IMR-90 (cell line): ENCODE measurements around the gene TMPRSS5. TPM values are rescaled to one million over a fixed set of nuclear protein-coding genes. Genes with fewer than 3 reads are reported as not detected.

Source experiments
- ATAC-seq: fragments of 200-7000 bp; cut with Tn5 transposase; 2 replicates; pipeline ENCODE4 v1.9.1; 2020; ENCODE audit warnings: low read depth, mild to moderate bottlenecking, moderate library complexity
- BruUV-seq: library from RNA; stranded (reverse); fragments of 400-500 nt; replicated peaks from 2 replicates; lab custom pipeline; 2021; lab: Mats Ljungman, UMichigan
- CTCF ChIA-PET: fragments of 300-600 bp; formaldehyde crosslinking; extraction: SDS; loops from one replicate; lab custom pipeline; 2021; ENCODE audit warnings: antibody characterized with exemption; lab: Yijun Ruan, JAX
- POLR2A ChIA-PET: fragments of 300-600 bp; sonication (Branson Sonifier 250); formaldehyde crosslinking; loops from one replicate; lab custom pipeline; 2022; ENCODE audit warnings: antibody characterized with exemption; ENCODE audit not compliant: unreplicated experiment; lab: Charles Lee
- DNase-seq: peaks from one replicate; pipeline ENCODE4 v3.0.0; 2013
- H2AFZ ChIP-seq: replicated peaks from 2 replicates; pipeline ENCODE3; 2013; ENCODE audit warnings: low read length, mild to moderate bottlenecking; ENCODE audit not compliant: poor library complexity
- H2AK5ac ChIP-seq: 2 replicates; pipeline ENCODE4 v1.6.1; 2013; ENCODE audit warnings: low read depth, low read length, inconsistent platforms
- H2AK9ac ChIP-seq: replicated peaks from 2 replicates; pipeline ENCODE3; 2013; ENCODE audit warnings: mild to moderate bottlenecking, low read depth, low read length, moderate library complexity; ENCODE audit not compliant: poor library complexity
- H2BK120ac ChIP-seq: 2 replicates; pipeline ENCODE4 v1.6.1; 2013; ENCODE audit warnings: low read depth, low read length, inconsistent platforms
- H2BK15ac ChIP-seq: 3 replicates; pipeline ENCODE4 v1.6.1; 2013; ENCODE audit warnings: low read depth, low read length, inconsistent platforms
- H2BK20ac ChIP-seq: 2 replicates; pipeline ENCODE4 v1.6.1; 2013; ENCODE audit warnings: low read depth, mild to moderate bottlenecking, inconsistent platforms, low read length, moderate library complexity
- H2BK5ac ChIP-seq: 2 replicates; pipeline ENCODE4 v1.6.1; 2013; ENCODE audit warnings: mild to moderate bottlenecking, low read depth, low read length, inconsistent platforms; ENCODE audit not compliant: poor library complexity, severe bottlenecking
- H3K14ac ChIP-seq: replicated peaks from 2 replicates; pipeline ENCODE4 v1.6.1; 2013; ENCODE audit warnings: low read depth, low read length, inconsistent platforms
- H3K18ac ChIP-seq: 2 replicates; pipeline ENCODE4 v1.6.1; 2013; ENCODE audit warnings: low read depth, low read length, control low read depth
- H3K23ac ChIP-seq: 2 replicates; pipeline ENCODE4 v1.6.1; 2013; ENCODE audit warnings: low read depth, low read length, inconsistent platforms
- H3K27ac ChIP-seq: 2 replicates; pipeline ENCODE4 v1.5.1; 2013; ENCODE audit warnings: mild to moderate bottlenecking, control low read depth, low read length; ENCODE audit not compliant: insufficient read depth
- H3K27me3 ChIP-seq: 2 replicates; pipeline ENCODE4 v1.6.1; 2013; ENCODE audit warnings: low read length; ENCODE audit not compliant: control insufficient read depth, insufficient read depth
- H3K36me3 ChIP-seq: 2 replicates; pipeline ENCODE4 v1.6.1; 2013; ENCODE audit warnings: low read length, mixed read lengths; ENCODE audit not compliant: control insufficient read depth, insufficient read depth
- H3K4ac ChIP-seq: 2 replicates; pipeline ENCODE4 v1.6.1; 2013; ENCODE audit warnings: low read depth, low read length, inconsistent platforms
- H3K4me1 ChIP-seq: 2 replicates; pipeline ENCODE4 v1.6.1; 2013; ENCODE audit warnings: low read length, mixed read lengths; ENCODE audit not compliant: control insufficient read depth, insufficient read depth
- H3K4me2 ChIP-seq: 2 replicates; pipeline ENCODE4 v1.6.1; 2013; ENCODE audit warnings: low read depth, mild to moderate bottlenecking, control low read depth, low read length, moderate library complexity
- H3K4me3 ChIP-seq: 2 replicates; pipeline ENCODE4 v1.5.1; 2013; ENCODE audit warnings: low read depth, mild to moderate bottlenecking, control low read depth, low read length, moderate library complexity; ENCODE audit not compliant: insufficient read depth
- H3K56ac ChIP-seq: 2 replicates; pipeline ENCODE4 v1.6.1; 2013; ENCODE audit warnings: low read length, inconsistent platforms; ENCODE audit not compliant: insufficient read depth; ENCODE audit errors: extremely low read depth
- H3K79me1 ChIP-seq, 2 experiments: 2 replicates each; pipeline ENCODE4 v1.6.1; 2013; ENCODE audit warnings: low read length in 2 of 2, inconsistent platforms in 1 of 2, low read depth in 1 of 2
- H3K9ac ChIP-seq: 2 replicates; pipeline ENCODE4 v1.6.1; 2013; ENCODE audit warnings: low read depth, low read length, control low read depth
- H3K9me1 ChIP-seq: 2 replicates; pipeline ENCODE4 v1.6.1; 2013; ENCODE audit warnings: low read length, inconsistent platforms; ENCODE audit not compliant: insufficient read depth
- H3K9me3 ChIP-seq: 2 replicates; pipeline ENCODE4 v1.6.1; 2013; ENCODE audit warnings: low read length; ENCODE audit not compliant: control insufficient read depth, insufficient read depth
- H4K20me1 ChIP-seq: 2 replicates; pipeline ENCODE4 v1.6.1; 2013; ENCODE audit warnings: low read length, inconsistent platforms; ENCODE audit not compliant: insufficient read depth
- H4K5ac ChIP-seq: 2 replicates; pipeline ENCODE4 v1.6.1; 2013; ENCODE audit warnings: mild to moderate bottlenecking, low read depth, low read length, control low read depth
- H4K8ac ChIP-seq, 2 experiments: 2 replicates each; pipeline ENCODE4 v1.6.1; 2013; ENCODE audit warnings: low read depth in 2 of 2, low read length in 2 of 2, control low read depth in 1 of 2, inconsistent platforms in 1 of 2
- H4K91ac ChIP-seq: 2 replicates; pipeline ENCODE4 v1.6.1; 2013; ENCODE audit warnings: low read depth, low read length, inconsistent platforms; ENCODE audit not compliant: insufficient read depth
- RAD21 ChIP-seq: IDR thresholded peaks from 2 replicates; pipeline ENCODE4 v1.6.1; 2012; ENCODE audit warnings: low read length, improper control_type of control experiment
- WGBS, 2 experiments: methylation state at CpG; one replicate each; pipeline versions ENCODE4 v1.1.5 to v1.1.7; 2013; ENCODE audit warnings: missing lambda C conversion rate in 2 of 2; ENCODE audit not compliant: insufficient read length in 1 of 2; ENCODE audit errors: extremely low coverage in 2 of 2; 5-methylcytosine and 5-hydroxymethylcytosine counted together
- dilution Hi-C: fragments of 300-500 bp; cut with HindIII; formaldehyde crosslinking; loops from one replicate; pipeline ENCODE4 v1.14.3; 2018; ENCODE audit warnings: low sequenced_read_pairs; ENCODE audit not compliant: unreplicated experiment
- in situ Hi-C: fragments of 300-500 bp; cut with MboI; formaldehyde crosslinking; loops from 3 replicates; pipeline ENCODE4 v1.14.3; 2019; ENCODE audit warnings: low sequenced_read_pairs, inconsistent platforms, mixed read lengths
- intact Hi-C: fragments of 100-400 bp; cut with micrococcal nuclease; formaldehyde crosslinking; loops from 2 replicates; pipeline ENCODE4 v1.10.0; 2022
- polyA plus RNA-seq, 3 experiments: library from polyadenylated mRNA; depleted of rRNA; stranded (reverse); fragments of >200 nt; gene quantifications; 2 replicates each; pipeline ENCODE4 v1.2.3, GENCODE V29; 2012; ENCODE audit warnings: low replicate concordance in 1 of 3
- total RNA-seq: library from RNA; depleted of rRNA; stranded (reverse); fragments of >200 nt; gene quantifications from 2 replicates; pipeline ENCODE4 v1.2.3, GENCODE V29; 2012

Gene TMPRSS5
- total and polyA plus RNA-seq, 2 of the 4 experiments (the other 2 are of a cell fraction) = under 0.01 to 0.24 TPM

DNA sequence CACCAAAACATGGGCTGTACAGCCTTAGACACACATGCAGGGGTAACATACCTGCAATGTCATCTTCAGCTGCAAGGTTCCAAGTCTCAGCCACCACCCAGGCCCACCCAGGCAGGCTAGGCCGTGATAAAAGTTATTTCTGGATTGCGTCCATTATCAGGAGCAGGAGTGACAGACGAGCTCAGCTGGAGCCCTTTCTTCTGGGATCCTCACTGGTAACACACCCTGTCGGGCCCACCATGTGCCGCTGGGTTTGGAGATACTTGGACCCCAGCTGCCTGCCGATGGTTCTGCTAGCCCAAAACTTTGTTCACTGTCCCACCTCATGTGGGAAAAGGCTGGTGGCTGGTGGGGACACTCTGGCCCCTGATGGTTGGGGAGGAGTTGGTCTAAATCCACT is 24.8 kb downstream of the TMPRSS5 start:
- ChIA-PET CTCF (no interaction called here), POLR2A (no interaction called here)
- H3K4me2 ChIP-seq = no peak overlapping the region
- H2BK20ac ChIP-seq = no peak overlapping the region
- no peak for TF ChIP-seq RAD21
- no peak overlapping the region for H2BK5ac ChIP-seq
- in situ Hi-C loops = no loop called here
- H3K36me3 ChIP-seq = no peaks in the 10 kb centered on the region
- H3K27me3 ChIP-seq = peaks cover 33% of the 10 kb centered on the region
- no peak for ATAC-seq
- no peak overlapping the region for H2AFZ ChIP-seq
- no TSS peak for BruUV-seq
- dilution Hi-C loops = no loop called here
- no peak overlapping the region for H3K14ac ChIP-seq
- H3K79me1 ChIP-seq = no peaks in the 10 kb centered on the region
- H2AK5ac ChIP-seq = no peak overlapping the region
- H4K91ac ChIP-seq = no peak overlapping the region
- H2BK15ac ChIP-seq = no peak overlapping the region
- no peaks in the 10 kb centered on the region for H4K20me1 ChIP-seq
- H3K4me3 ChIP-seq = no peak overlapping the region
- H2AK9ac ChIP-seq = no peak overlapping the region
- H3K9me3 ChIP-seq = no peaks in the 10 kb centered on the region
- no peak overlapping the region for H2BK120ac ChIP-seq
- 35% methylated on average over 2 of the region's 6 CpGs; no CpG with 5 or more reads in 1 of the 2 experiments for WGBS, 2 experiments
- H4K8ac ChIP-seq = no peak overlapping the region
- no peak overlapping the region for H3K23ac ChIP-seq
- H3K9ac ChIP-seq = no peak overlapping the region
- intact Hi-C loops = no loop called here
- no peak overlapping the region for H4K5ac ChIP-seq
- H3K9me1 ChIP-seq = no peaks in the 10 kb centered on the region
- H3K27ac ChIP-seq = no peak overlapping the region
- H3K4ac ChIP-seq = no peak overlapping the region
- no peak overlapping the region for H3K18ac ChIP-seq
- DNase-seq = no peak
- no peaks in the 10 kb centered on the region for H3K4me1 ChIP-seq
- no peak overlapping the region for H3K56ac ChIP-seq
